ENCODE results near the gene KCTD14. TPM values are rescaled to one million over a fixed set of nuclear protein-coding genes. Genes with fewer than 3 reads are reported as not detected.

The KCTD14 gene
- polyA plus RNA-seq, 3 donors = 11.4 to 16.0 (median 14.7) TPM

- DNase-seq = no peak
Observed at GRCh38 chr11:77968337-77968736, 54.7 kb downstream of the KCTD14 start.

DNA sequence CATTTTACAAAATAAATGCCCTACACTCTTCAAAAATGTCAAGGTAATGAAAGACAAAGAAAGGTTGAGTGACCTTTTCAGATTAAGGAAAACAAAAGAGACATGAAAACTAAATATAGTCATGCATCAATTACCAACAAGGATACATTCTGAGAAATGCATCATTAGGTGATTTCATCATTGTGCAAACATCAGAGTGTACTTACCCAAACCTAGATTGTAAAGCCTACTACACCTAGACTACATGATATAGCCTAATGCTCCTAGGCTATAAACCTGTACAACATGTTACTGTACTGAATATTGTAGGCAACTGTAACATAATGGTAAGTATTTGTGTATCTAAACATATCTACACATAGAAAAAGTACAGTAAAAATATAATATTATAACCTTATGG is 55.3 kb downstream of the KCTD14 start:
- no peak for DNase-seq

DNA sequence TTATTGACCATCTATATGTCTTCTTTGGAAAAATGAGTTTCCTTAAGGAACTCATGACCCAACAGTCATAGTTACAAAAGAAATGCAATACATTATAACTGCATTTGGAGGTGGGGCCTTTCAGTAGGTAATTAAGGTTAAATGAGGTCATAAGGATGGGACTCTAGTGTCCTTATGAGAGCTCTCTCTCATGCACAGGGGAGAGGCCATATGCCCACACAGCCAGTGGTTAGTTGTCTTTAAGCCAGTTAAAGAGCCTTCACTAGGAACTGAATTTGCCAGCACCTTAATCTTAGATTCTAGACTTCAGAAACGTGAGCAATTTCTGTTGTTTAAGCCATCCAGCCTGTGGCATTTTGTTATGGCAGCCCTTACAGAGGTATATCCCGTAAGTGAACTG is 56.0 kb downstream of the KCTD14 start:
- no peak for DNase-seq

- no peak for DNase-seq
Observed at GRCh38 chr11:77966338-77966737, 56.7 kb downstream of the KCTD14 start.

Other genes starting within 250 kb of the KCTD14 start
- gene RSF1, start 202.6 kb downstream of the KCTD14 start, polyA plus RNA-seq (ENCODE audit: insufficient read length in 3 of 3) = 10 to 100 TPM; 64.5 to 67.7 (median 65.2) TPM
- gene AAMDC, start 202.1 kb downstream of the KCTD14 start, polyA plus RNA-seq (ENCODE audit: insufficient read length in 3 of 3) = 10 to 100 TPM; 47.1 to 54.6 (median 47.9) TPM
- 10 to 100 TPM; 41.2 to 48.2 (median 45.7) TPM for gene INTS4, start 28.6 kb downstream of the KCTD14 start, polyA plus RNA-seq (ENCODE audit: insufficient read length in 3 of 3)
- gene THRSP, start 40.6 kb upstream of the KCTD14 start, polyA plus RNA-seq (ENCODE audit: insufficient read length in 3 of 3) = under 1 TPM; 0.14 to 0.33 (median 0.21) TPM
- 100 to 1,000 TPM; 165 to 174 (median 168) TPM for gene NDUFC2, start 56.6 kb upstream of the KCTD14 start, polyA plus RNA-seq (ENCODE audit: insufficient read length in 3 of 3)
- gene ALG8, start 116.3 kb upstream of the KCTD14 start, polyA plus RNA-seq (ENCODE audit: insufficient read length in 3 of 3) = 10 to 100 TPM; 62.2 to 77.9 (median 62.8) TPM
- 1 to 10 TPM; 8.0 to 9.8 (median 9.3) TPM for gene KCTD21, start 165.3 kb upstream of the KCTD14 start, polyA plus RNA-seq (ENCODE audit: insufficient read length in 3 of 3)
- gene USP35, start 165.6 kb upstream of the KCTD14 start, polyA plus RNA-seq (ENCODE audit: insufficient read length in 3 of 3) = 1 to 10 TPM; 5.4 to 6.3 (median 5.8) TPM